SJCRH30 (cell line): ENCODE data around the gene FAM83G. TPM values are rescaled to one million over a fixed set of nuclear protein-coding genes. Genes with fewer than 3 reads are reported as not detected.

Source experiments
- DNase-seq, 2 experiments: peaks; one replicate each; pipeline ENCODE4 v3.0.0-alpha.2; 2015 to 2020
- H3K27ac ChIP-seq: fragments of 250-450 bp; sonication (Bioruptor Pico); 2 replicates; pipeline ENCODE4 v1.5.1; 2020; ENCODE audit warnings: mild to moderate bottlenecking, moderate library complexity
- H3K27me3 ChIP-seq: fragments of 250-450 bp; sonication (Bioruptor Pico); 2 replicates; pipeline ENCODE4 v1.5.1; 2020; ENCODE audit warnings: mild to moderate bottlenecking, moderate library complexity
- H3K36me3 ChIP-seq: fragments of 250-450 bp; sonication (Bioruptor Pico); 2 replicates; pipeline ENCODE4 v1.5.1; 2020; ENCODE audit warnings: mild to moderate bottlenecking, moderate library complexity
- H3K4me1 ChIP-seq: fragments of 250-450 bp; sonication (Bioruptor Pico); 2 replicates; pipeline ENCODE4 v1.5.1; 2020; ENCODE audit warnings: mild to moderate bottlenecking, moderate library complexity
- H3K4me3 ChIP-seq: fragments of 250-450 bp; sonication (Bioruptor Pico); 2 replicates; pipeline ENCODE4 v1.5.1; 2020; ENCODE audit warnings: mild to moderate bottlenecking, moderate library complexity
- H3K9me3 ChIP-seq: fragments of 250-450 bp; sonication (Bioruptor Pico); replicated peaks from 2 replicates; pipeline ENCODE4 v1.5.1; 2020; ENCODE audit warnings: mild to moderate bottlenecking, moderate library complexity
- total RNA-seq: library from RNA; depleted of rRNA; stranded (reverse); fragments of >200 nt; shearing (Covaris generic); gene quantifications from 2 replicates; pipeline ENCODE4 v1.2.3, GENCODE V29; 2014

FAM83G gene
- total RNA-seq, 1 experiment from 2014 or later: 2.1 TPM

DNA sequence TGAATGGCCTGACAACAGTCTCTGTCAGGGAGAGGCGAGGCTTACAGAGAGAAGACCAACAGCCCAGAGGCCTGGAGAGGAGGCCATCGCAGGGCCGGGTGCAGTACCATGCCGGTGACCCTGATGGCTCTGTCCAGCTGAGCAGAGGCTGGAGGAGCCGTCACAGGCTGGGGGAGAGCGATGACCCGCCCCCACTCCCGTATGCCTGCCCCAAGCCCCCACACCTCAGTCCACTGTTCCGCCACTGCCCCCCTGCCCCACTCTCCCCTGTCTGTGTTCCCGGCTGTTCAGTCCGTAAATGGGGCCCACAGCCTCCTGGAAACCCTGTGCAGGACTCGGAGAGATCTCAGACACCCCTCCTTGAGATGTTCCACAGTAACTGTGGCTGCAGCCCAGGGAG is 12.8 kb upstream of the FAM83G start:
- no peak overlapping the region for H3K4me3 ChIP-seq
- peaks cover 6% of the 10 kb centered on the region; the same call in 1 of the 2 replicates for H3K4me1 ChIP-seq
- H3K36me3 ChIP-seq: no peaks in the 10 kb centered on the region
- H3K9me3 ChIP-seq: no peaks in the 10 kb centered on the region
- H3K27me3 ChIP-seq: peaks cover 35% of the 10 kb centered on the region
- H3K27ac ChIP-seq: no peak overlapping the region
- DNase-seq: no peak

DNA sequence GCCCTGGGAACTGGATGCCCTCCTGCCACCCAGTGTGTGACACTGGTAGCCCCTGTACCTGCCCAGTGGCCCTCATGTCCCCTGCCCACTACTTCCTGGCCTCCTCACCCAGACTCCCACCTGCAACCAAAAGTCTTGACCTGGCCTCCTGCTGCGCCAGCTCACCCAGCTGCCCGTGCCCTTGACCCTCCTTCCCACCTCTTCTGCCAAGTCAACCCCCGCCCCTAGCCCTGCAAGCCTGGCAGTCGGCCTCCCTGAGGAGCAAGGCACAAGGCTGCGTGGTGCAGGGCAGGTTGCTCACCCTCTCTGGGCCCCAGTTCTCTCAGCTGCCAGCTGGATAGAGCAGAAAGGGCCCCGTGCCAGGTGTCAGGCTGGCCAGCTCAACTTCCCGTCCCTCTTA is 12.3 kb upstream of the FAM83G start:
- DNase-seq: no peak
- no peaks in the 10 kb centered on the region for H3K9me3 ChIP-seq
- peaks cover 6% of the 10 kb centered on the region; the same call in 1 of the 2 replicates for H3K4me1 ChIP-seq
- H3K36me3 ChIP-seq: no peaks in the 10 kb centered on the region
- H3K27me3 ChIP-seq: peaks cover 35% of the 10 kb centered on the region
- no peak overlapping the region for H3K27ac ChIP-seq
- H3K4me3 ChIP-seq: no peak overlapping the region

DNA sequence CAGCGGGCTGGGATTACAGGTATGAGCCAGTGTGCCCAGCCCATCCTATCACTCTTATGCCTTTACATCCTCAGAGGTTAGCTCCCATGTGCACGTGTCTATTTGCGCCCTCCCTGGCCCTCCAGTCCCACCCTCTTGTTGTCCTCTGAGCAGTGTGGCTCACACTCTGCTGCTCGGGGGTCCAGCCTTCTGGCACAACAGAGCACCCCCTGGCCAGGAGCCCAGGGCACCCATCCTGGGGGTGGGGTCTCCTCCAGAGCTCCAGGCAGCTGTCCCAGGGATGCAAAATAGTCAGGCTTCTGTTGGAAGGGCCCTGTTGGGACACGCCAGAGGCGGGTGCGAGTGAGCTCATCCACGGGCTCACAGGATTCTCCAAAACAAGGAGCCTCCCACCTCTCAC is 11.7 kb upstream of the FAM83G start:
- Histone ChIP-seq H3K27me3 (peaks cover 35% of the 10 kb centered on the region), H3K4me1 (peaks cover 6% of the 10 kb centered on the region; the same call in 1 of the 2 replicates), H3K27ac (no peak overlapping the region), H3K36me3 (no peaks in the 10 kb centered on the region), H3K9me3 (no peaks in the 10 kb centered on the region), H3K4me3 (no peak overlapping the region)
- DNase-seq: no peak

DNA sequence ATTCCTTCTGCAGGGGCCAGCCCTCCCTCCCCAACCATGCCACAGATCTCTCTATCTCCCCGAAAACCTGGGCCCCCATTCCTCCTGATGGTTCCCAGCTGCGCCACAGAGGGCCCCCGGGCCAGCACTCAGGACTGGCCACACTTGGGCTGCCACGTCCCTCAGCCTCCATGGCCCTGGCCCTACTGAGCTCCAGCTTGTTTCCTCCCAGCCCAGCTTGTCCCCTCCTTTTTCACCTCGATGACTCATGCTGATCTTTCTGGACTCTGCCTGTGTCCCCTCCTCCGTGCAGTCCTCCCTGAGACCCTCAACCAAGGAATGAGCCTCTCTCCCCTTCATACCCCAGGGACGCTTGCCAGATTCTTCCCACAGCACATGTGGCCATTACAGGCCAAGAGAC is 10.9 kb upstream of the FAM83G start:
- Histone ChIP-seq H3K27ac (no peak overlapping the region), H3K4me3 (no peak overlapping the region), H3K27me3 (peaks cover 40% of the 10 kb centered on the region), H3K36me3 (no peaks in the 10 kb centered on the region), H3K9me3 (no peaks in the 10 kb centered on the region), H3K4me1 (peaks cover 6% of the 10 kb centered on the region; the same call in 1 of the 2 replicates)
- DNase-seq: no peak

DNA sequence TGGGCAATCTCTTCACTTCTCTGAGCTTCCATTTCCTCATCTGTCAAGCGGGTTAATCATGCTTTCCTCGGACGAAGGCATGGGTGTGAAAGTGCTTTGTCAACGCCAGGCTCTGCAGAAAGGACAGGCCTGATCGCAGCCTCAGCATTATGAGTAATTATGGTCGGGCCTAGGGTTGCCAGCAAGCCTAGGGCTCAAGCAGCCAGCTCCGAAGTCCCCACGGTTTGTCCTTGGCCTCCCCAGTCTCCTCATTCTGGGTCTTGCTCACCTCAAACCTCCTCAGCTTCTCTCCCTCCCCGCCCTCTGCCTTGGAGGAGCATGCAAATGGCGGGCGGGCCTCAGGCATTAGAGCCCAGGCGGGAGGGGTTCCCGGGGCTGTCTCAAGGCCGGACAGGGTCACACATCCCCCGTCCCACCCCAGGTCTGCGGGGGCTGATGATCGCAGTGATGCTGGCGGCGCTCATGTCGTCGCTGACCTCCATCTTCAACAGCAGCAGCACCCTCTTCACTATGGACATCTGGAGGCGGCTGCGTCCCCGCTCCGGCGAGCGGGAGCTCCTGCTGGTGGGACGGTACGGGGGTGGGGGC is 10.2 kb upstream of the FAM83G start:
- H3K4me3 ChIP-seq: no peak overlapping the region
- no peak for DNase-seq
- no peak overlapping the region for H3K27ac ChIP-seq
- H3K4me1 ChIP-seq: peaks cover 6% of the 10 kb centered on the region; the same call in 1 of the 2 replicates
- peaks cover 37% of the 10 kb centered on the region for H3K27me3 ChIP-seq
- no peaks in the 10 kb centered on the region for H3K36me3 ChIP-seq
- no peaks in the 10 kb centered on the region for H3K9me3 ChIP-seq

DNA sequence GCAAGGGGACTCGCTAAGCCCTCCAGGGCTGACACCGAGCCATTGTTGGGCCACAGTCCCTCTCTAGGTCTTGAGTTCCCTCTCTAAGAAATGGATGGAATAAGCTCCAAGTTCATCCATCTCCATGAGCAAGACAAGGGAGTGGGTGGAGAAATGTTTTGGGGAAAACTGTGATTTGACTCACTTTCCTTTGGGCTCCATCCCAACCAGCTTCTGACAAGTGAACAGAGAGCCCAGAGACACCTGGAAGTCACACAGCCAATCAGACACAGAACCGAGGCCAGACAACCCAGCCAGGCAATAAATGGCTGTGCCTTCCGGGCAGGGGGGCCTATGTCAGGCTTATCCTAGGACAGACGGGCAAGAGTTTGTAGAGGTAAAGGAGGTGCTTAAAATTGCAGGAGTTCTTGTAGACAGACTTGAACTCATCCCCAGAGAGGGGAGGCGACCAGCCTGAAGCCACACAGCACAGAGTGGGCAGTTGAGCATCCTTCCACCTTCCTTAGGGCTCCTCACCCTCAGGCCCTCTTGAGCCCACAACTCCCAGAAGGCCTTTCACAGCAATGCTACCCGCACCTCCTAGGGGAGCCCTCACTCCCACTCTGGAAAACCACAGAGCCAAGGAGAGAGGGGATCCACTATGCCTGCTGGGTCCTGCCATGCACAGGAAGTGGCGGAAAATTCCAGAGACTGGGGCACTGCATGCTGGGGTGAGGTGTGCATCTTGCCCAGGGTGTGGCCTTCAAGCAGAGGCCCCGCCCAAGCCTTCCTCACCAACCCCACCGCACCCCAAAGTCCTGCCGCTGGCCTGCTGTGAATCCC is 9.5 kb upstream of the FAM83G start:
- Histone ChIP-seq H3K36me3 (no peaks in the 10 kb centered on the region), H3K27me3 (peaks cover 30% of the 10 kb centered on the region), H3K4me3 (no peak overlapping the region), H3K9me3 (no peaks in the 10 kb centered on the region), H3K4me1 (no peaks in the 10 kb centered on the region), H3K27ac (no peak overlapping the region)
- no peak for DNase-seq

DNA sequence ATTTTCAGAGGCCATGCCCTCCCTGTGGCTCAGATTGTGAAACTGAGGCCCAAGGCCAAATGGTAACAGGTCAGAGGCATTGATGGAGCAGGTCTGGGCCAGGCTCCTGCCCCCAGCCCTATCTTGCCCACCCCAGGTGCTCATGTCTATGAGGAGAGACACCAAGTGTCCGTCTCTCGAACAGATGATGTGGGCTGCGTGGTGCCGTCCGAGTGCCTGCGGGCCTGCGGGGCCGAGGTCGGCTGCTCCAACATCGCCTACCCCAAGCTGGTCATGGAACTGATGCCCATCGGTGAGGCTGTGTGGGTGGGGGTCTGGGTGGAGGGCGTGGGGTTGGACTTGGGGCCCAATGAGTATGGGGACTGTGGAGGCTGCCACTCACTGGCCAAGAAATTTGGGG is 8.7 kb upstream of the FAM83G start:
- DNase-seq: no peak
- no peaks in the 10 kb centered on the region for H3K4me1 ChIP-seq
- H3K36me3 ChIP-seq: no peaks in the 10 kb centered on the region
- H3K4me3 ChIP-seq: no peak overlapping the region
- no peak overlapping the region for H3K27ac ChIP-seq
- H3K27me3 ChIP-seq: peaks cover 22% of the 10 kb centered on the region
- H3K9me3 ChIP-seq: no peaks in the 10 kb centered on the region

DNA sequence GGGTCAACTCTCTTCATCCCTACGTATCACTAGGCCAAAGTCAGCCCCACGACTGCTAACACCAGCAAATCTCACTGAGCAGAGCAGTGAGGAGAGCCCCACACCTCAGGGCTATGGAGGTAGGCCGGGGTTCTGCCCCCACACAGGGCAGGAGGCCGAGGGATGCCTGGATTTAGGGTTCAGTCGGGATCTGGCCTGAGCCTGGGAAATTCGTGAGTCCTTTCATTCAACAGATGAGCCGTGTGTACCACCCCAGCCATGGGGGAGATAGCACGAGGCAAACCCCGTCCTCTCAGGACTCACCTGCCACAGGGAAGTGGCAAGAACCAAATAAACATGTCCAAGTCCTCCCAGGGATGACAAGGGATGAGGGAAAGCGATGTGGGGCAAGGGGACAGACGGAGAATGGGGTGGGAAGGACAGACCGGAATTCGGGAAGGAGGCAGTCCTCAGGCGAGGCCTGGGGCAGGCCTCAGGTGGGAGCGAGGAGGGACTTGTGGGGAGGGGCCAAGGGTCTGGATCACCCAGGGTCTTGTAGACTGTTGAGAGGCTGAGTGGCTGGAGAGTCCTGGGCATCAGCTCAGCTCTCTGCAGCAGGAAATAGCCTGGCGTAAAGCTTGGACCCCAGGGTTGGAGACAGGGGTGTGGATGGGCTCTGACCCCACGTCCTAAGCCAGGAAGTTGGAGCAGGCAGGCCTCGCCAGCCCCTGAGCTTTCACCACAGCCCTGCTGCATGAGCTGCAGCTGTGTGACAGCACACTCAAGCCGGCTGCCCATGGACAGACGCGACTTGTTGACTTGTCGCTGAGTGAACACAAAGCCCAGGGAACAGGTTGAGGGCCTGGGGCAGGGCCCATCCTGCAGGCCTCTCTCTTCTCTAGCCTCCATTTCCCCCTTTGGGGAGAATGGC is 7.9 kb upstream of the FAM83G start:
- Histone ChIP-seq H3K4me1 (no peaks in the 10 kb centered on the region), H3K4me3 (no peak overlapping the region), H3K9me3 (no peaks in the 10 kb centered on the region), H3K27ac (no peak overlapping the region), H3K27me3 (peaks cover 15% of the 10 kb centered on the region; the same call in 1 of the 2 replicates), H3K36me3 (no peaks in the 10 kb centered on the region)
- DNase-seq: no peak

DNA sequence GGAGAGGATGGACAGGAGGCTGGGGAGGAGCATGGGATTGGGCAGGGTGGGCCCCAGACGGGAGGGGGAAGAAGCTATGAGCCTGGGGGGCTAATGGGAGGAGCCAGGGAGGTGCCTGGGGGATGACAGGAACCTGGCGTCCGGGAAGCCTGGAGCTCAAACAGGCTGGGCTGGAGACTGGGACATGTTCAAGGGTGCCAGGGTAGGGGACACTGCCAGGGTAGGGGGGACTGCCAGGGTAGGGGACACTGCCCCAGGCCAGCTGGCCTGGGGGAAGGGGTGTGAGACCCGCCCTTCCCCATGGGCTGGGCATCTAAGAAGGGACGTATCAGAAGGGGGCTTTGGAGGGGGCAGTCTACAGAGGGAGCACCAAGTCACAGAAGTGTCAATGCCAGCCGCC is 7.0 kb upstream of the FAM83G start:
- H3K9me3 ChIP-seq: peaks cover 5% of the 10 kb centered on the region
- no peak overlapping the region for H3K4me3 ChIP-seq
- peaks cover 11% of the 10 kb centered on the region; the same call in 1 of the 2 replicates for H3K27me3 ChIP-seq
- H3K36me3 ChIP-seq: no peaks in the 10 kb centered on the region
- no peak overlapping the region for H3K27ac ChIP-seq
- H3K4me1 ChIP-seq: no peaks in the 10 kb centered on the region
- no peak for DNase-seq

DNA sequence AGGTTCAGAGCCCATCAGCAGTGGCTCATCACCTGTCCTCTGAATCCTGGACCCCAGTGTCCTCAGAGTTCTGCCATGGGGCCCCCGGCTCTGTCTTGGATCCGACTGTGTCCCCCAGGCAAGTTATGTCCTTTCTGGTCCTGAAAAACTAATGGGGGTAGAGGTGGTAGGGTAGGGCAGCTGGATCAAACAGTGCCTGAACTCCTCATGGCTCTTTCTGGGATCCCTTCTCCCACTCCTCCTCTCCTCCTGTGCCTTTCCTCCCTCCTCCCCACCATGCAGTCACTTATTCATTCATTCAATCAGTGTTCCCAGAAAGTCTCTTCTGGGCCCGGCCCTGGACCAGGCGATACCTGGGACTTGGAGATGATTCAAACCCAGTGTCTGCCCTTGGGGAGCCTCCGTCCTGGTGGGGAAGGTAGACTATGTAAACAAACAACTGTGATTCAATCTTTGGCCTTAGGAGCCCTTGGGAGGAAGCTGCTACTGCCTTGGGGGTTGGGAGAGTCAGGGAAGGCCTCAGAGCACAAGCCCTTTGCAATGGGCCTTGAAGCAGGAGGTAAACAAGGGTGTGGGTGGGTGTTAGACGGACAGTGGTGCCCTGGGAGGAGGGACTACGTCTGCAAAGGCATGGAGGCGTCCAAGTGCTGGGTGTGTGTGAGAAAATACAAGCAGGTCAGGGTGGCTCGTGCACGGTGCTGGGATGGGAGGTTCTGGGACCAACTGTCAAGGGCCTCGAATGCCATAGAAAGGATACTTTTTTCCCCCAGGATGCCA is 6.4 kb upstream of the FAM83G start:
- no peak for DNase-seq
- Histone ChIP-seq H3K27ac (no peak overlapping the region), H3K36me3 (no peaks in the 10 kb centered on the region), H3K4me3 (no peak overlapping the region), H3K27me3 (peaks cover 11% of the 10 kb centered on the region; the same call in 1 of the 2 replicates), H3K4me1 (no peaks in the 10 kb centered on the region), H3K9me3 (peaks cover 7% of the 10 kb centered on the region)

DNA sequence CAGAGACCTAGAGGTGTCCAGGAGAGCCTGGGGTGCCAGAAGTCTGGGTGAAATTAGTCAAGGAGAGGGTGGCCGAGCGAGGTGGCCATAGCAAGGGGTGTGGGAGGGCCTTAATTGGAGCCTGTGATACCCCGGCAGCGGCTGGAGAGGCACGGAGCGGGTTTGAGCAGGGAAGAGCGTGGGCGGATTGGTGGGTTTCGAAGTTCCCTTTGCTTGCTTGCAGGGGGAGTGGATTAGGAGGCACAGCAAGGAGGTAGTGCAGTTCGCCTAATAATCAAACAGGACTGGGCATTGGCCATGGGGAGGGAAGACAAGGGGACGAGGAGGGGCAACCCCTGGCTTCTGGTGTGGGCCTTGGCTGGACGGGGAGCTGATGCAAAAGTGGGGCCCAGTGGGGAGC is 5.4 kb upstream of the FAM83G start:
- H3K4me1 ChIP-seq: no peaks in the 10 kb centered on the region
- no peaks in the 10 kb centered on the region for H3K36me3 ChIP-seq
- DNase-seq: no peak
- H3K27me3 ChIP-seq: peaks cover 5% of the 10 kb centered on the region; the same call in 1 of the 2 replicates
- H3K4me3 ChIP-seq: no peak overlapping the region
- H3K9me3 ChIP-seq: peaks cover 7% of the 10 kb centered on the region
- no peak overlapping the region for H3K27ac ChIP-seq

DNA sequence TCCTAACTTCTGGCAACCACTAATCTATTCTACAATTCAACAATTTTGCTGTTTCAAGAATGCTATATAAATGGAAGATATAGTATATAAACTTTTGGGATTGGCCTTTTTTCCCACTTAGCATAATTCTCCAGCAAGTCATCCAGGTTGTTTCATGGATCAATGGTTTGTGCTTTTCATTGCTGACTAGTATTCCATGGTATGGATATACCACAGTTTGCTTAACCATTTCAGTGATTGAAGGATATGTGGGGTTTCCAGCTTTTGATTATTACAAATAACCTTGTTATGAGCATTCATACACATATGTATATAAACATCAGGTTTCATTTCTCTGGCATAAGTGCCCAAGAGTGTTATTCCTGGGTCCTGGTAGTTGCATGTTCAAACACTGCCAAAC is 2.1 kb upstream of the FAM83G start:
- Histone ChIP-seq H3K9me3 (peaks cover 7% of the 10 kb centered on the region), H3K27ac (no peak overlapping the region), H3K4me3 (no peak overlapping the region), H3K4me1 (no peaks in the 10 kb centered on the region), H3K27me3 (peaks cover 5% of the 10 kb centered on the region; the same call in 1 of the 2 replicates), H3K36me3 (no peaks in the 10 kb centered on the region)
- no peak for DNase-seq

DNA sequence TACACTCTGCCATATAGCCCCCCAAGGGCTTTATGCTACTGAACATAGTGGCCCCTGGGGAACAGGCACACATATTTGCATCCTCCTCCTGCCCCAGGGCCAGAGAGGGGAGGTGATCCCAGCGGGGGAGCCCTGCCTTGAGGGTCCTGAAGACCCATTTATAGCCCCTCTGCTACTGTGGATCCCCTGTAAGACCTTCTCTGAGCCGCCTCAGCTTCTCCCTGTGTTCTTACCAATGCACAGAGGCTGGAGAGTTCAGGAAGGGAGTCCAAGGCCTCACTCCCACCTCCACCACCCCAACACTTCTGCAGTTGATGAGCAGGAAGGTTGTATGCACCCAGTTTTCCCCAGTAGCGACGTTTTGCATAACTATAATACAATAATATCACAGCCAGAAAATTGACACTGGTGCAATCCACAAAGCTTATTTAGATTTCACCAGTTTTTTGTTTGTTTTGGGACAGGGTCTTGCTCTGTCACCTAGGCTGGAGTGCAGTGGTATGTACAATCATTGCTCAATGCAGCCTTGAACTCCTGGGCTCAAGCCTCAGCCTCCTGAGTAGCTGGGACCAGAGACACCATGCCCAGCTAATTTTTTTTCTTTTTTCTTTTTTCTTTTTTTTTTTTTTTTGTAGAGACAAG is 1.3 kb upstream of the FAM83G start:
- peaks cover 2% of the 10 kb centered on the region; the same call in 1 of the 2 replicates for H3K27me3 ChIP-seq
- H3K36me3 ChIP-seq: no peaks in the 10 kb centered on the region
- peaks cover 7% of the 10 kb centered on the region for H3K9me3 ChIP-seq
- DNase-seq: no peak
- H3K4me1 ChIP-seq: peaks cover 6% of the 10 kb centered on the region
- no peak overlapping the region for H3K4me3 ChIP-seq
- no peak overlapping the region for H3K27ac ChIP-seq
